ENCODE results near the gene ZCCHC18. TPM values are rescaled to one million over a fixed set of nuclear protein-coding genes. Genes with fewer than 3 reads are reported as not detected.
A peak's percentile ranks its signal among the peaks of the same experiment; 100 is the strongest.
"Not testable (repeated sequence)": the region's sequence is repeated elsewhere in the genome, so short reads cannot be mapped to it uniquely, and the experiment has no call there.

Gene ZCCHC18
- total RNA-seq, 1 donor from 2014 or later: 0.57 TPM

DNA sequence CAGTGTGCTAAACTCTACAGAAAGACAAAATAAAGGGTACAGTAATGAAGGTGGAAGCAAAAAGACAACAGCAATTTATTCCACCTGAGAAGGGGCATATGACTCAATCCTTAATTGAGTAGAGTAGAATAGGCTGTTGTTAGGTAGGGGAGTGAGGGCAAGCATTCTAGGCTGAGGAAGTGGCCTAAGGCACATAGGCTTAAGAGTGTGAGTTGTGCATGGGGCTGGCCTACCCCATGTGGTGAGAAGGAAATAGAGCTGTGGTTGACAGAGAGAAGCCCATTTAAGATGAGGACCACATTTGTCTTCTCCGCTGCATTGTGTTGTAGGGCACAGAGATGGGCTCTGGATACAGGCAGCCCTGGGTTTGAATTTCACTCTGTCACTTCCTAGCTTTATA, 3.4 kb upstream of the ZCCHC18 start:
- Mint-ChIP-seq H3K4me3 (no peak overlapping the region), H3K27me3 (ENCODE audit: insufficient read depth) (peaks cover 13% of the 10 kb centered on the region), H3K36me3 (ENCODE audit: low read depth) (no peaks in the 10 kb centered on the region), H3K4me1 (ENCODE audit: low read depth) (peaks cover 9% of the 10 kb centered on the region), H3K27ac (no peak overlapping the region), H3K9me3 (no peaks in the 10 kb centered on the region)
- intact Hi-C loops (cut with micrococcal nuclease): no loop called here
- no peak for DNase-seq (ENCODE audit: low spot score)

DNA sequence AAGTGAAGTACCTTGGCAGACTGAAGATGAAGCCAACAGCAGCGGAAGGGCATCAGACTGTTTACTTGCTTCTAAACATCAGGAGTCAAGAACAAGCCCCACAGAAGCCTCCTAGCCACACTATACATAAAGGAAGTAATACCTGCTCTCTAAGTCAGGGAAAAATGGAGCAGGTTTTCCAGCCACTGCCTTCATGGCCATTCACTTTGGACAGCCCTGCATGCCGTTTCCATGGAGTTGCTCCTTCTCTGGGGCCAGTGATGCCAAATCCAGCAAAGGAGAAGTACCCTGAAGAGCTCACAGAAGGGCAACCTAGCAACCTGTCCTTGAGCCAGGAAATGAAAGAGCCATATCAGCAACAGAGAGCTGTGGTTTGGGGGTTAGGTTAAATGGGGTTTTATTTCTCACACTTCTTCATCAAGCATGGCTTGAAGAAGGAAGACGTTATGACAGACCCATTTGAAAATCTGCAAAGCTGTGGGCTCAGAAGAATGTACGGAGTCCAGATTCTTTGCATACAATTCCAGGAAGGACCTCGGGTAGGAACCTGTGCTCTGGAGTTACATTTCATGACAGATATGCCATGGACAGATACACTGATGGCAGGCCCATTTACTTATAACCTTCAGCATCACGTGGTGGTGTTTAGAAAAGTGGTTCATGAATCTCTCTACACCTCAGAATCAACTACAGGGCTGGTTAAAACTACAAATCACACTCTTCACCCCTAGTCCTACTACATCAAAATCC, 1.7 kb upstream of the ZCCHC18 start:
- intact Hi-C loops (cut with micrococcal nuclease); H3K9me3 Mint-ChIP-seq; H3K36me3 Mint-ChIP-seq (ENCODE audit: low read depth); H3K4me1 Mint-ChIP-seq (ENCODE audit: low read depth); H3K4me3 Mint-ChIP-seq; DNase-seq (ENCODE audit: low spot score); H3K27ac Mint-ChIP-seq: not testable (repeated sequence)
- peaks cover 13% of the 10 kb centered on the region for H3K27me3 Mint-ChIP-seq (ENCODE audit: insufficient read depth)

DNA sequence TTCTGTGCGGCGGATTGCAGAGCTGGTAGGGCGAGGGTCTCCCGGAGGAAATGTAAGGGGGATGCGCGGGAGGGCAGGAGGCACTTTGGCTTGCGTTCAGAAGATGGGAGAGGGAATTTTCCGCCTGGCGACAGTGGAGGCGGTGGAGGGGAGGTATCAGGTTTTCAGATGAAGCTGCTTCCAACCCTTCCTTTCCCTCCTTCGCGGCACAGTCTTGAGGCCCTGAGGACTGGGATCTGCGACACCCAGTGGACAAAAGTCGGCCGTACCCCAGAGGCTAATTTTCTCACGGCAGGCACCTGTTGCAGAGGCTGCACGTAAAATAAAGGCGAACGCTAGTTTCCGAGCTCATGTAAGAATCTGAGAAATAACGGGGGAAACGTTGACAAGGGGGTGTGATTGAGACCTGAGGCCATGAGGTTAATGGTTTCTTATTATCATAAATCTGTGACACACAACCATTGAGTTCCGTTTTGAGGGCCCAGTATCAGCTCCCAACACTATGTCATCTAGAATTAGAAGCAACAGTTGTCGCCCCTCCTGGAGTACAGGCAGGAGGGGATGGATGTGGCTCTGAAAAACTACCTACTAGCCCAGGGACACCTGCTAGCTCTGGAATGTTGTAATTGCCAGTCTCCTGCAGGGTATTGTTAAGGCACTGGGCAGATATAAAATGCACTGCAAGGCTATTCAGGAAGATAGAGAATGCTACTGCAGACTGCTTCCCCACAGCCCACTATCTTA, 1.1 kb downstream of the ZCCHC18 start:
- intact Hi-C loops (cut with micrococcal nuclease): no loop called here
- peak; percentile 12 for DNase-seq (ENCODE audit: low spot score)
- Mint-ChIP-seq H3K27me3 (ENCODE audit: insufficient read depth) (peaks cover 8% of the 10 kb centered on the region), H3K4me3 (peak overlapping the region; percentile 83), H3K36me3 (ENCODE audit: low read depth) (no peaks in the 10 kb centered on the region), H3K27ac (no peak overlapping the region), H3K4me1 (ENCODE audit: low read depth) (peaks cover 19% of the 10 kb centered on the region), H3K9me3 (no peaks in the 10 kb centered on the region)

DNA sequence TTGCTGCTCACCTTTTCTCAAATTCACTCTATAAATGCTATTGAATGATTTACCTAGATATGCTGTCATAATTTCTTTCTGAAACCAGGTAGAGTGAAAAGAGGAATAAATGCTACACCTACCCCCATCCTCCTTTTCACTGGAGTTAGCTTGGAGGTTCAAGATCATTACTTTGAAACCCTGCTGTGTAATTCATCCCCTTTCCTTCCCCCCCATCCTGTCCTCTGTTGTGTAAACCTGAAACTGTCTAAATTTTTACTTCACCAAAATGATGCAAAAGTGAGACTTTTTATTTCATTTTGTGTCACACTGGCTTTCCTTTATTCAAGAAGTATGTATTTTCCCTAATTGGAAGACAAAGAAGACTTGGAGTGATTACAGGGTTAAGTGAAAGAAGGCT, 5.4 kb downstream of the ZCCHC18 start:
- DNase-seq (ENCODE audit: low spot score): no peak
- Mint-ChIP-seq H3K36me3 (ENCODE audit: low read depth) (no peaks in the 10 kb centered on the region), H3K27me3 (ENCODE audit: insufficient read depth) (peaks cover 8% of the 10 kb centered on the region), H3K4me1 (ENCODE audit: low read depth) (peaks cover 31% of the 10 kb centered on the region), H3K9me3 (no peaks in the 10 kb centered on the region), H3K4me3 (no peak overlapping the region), H3K27ac (no peak overlapping the region)
- intact Hi-C loops (cut with micrococcal nuclease): no loop called here

DNA sequence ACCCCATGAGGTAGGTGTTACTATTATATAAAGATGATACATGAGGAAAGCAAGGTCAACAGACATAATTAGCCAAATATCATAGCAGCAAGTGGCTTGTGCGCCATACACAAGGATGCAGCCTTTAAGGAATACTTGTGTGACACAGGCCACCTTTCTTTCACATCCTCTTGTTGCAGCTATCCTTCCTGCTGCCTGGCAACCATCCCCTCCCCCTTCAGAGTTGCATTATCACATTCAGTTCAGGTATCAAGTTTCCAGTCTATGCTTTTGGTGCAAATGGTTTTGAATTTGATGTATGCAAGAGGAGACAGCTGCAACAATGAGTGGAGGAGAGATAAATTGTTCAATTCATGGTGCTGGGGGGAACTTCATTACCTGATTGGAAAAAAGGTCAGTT, 6.4 kb downstream of the ZCCHC18 start:
- Mint-ChIP-seq H3K4me1 (ENCODE audit: low read depth) (peaks cover 30% of the 10 kb centered on the region), H3K27ac (no peak overlapping the region), H3K27me3 (ENCODE audit: insufficient read depth) (no peaks in the 10 kb centered on the region), H3K9me3 (no peaks in the 10 kb centered on the region), H3K36me3 (ENCODE audit: low read depth) (no peaks in the 10 kb centered on the region), H3K4me3 (no peak overlapping the region)
- no peak for DNase-seq (ENCODE audit: low spot score)
- intact Hi-C loops (cut with micrococcal nuclease): no loop called here

DNA sequence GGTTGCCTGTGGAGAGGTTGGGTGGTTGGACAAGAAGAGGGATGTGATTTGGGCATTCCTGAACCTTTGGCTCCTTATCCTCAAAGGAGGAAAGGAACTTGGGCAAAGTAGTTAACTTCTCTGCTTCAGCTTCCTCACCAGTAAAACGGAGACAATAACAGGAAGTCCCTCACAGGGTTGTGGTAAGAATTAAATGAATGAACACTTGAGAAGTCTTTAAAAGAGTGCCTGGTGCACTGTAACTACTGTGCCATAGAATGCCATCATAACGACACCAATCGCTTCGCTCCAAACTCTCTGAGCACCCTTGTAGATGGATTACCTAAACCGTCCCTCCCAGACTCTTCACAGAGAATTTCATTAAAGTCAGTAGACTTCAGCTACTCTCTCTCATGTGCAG, 10.5 kb downstream of the ZCCHC18 start:
- Mint-ChIP-seq H3K27me3 (ENCODE audit: insufficient read depth) (no peaks in the 10 kb centered on the region), H3K9me3 (no peaks in the 10 kb centered on the region), H3K27ac (no peak overlapping the region), H3K4me1 (ENCODE audit: low read depth) (peaks cover 25% of the 10 kb centered on the region), H3K36me3 (ENCODE audit: low read depth) (no peaks in the 10 kb centered on the region), H3K4me3 (no peak overlapping the region)
- intact Hi-C loops (cut with micrococcal nuclease): no loop called here
- DNase-seq (ENCODE audit: low spot score): no peak

DNA sequence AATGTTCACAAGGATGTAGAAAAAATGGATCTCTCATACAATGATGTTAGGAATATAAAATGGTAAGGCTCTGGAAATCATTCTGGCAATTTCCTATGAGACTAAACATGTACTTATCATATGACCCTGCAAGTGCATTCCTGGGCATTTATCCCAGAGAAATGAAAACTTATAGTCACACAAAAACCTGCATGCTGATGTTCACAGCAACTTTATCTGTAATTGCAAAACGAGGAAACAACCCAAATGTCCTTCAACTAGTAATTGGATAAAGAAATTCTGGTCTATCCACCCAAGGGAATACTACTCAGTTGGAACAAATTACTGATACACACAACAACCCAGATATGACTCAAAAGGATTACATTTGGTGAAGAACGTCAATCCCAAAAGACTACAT, 14.5 kb downstream of the ZCCHC18 start:
- Mint-ChIP-seq H3K27me3 (ENCODE audit: insufficient read depth) (no peaks in the 10 kb centered on the region), H3K4me3 (no peak overlapping the region), H3K4me1 (ENCODE audit: low read depth) (peaks cover 10% of the 10 kb centered on the region), H3K9me3 (no peaks in the 10 kb centered on the region), H3K27ac (no peak overlapping the region), H3K36me3 (ENCODE audit: low read depth) (peaks cover 5% of the 10 kb centered on the region)
- no peak for DNase-seq (ENCODE audit: low spot score)
- intact Hi-C loops (cut with micrococcal nuclease): no loop called here

DNA sequence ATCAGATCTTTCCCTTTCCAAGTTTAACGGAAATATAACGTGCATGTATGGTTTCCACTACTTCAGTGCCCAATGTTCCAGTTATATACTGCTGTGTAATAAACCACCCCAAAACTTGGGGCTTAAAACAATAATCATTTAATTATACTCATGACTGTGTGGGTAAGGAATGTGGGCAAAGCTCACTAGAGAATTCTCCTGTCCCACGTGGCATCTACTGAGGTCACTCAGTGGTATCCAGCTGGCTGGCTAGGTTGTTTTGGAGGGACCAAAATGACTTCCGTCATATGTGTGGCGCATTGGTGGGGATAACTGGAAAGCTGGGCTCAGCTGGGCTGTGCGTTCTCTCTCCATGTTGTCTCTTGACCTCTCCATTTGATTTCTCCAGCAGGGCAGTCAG, 18.5 kb downstream of the ZCCHC18 start:
- Mint-ChIP-seq H3K4me1 (ENCODE audit: low read depth) (peaks cover 19% of the 10 kb centered on the region), H3K9me3 (no peaks in the 10 kb centered on the region), H3K4me3 (no peak overlapping the region), H3K27ac (no peak overlapping the region), H3K27me3 (ENCODE audit: insufficient read depth) (no peaks in the 10 kb centered on the region), H3K36me3 (ENCODE audit: low read depth) (peaks cover 5% of the 10 kb centered on the region)
- DNase-seq (ENCODE audit: low spot score): no peak
- intact Hi-C loops (cut with micrococcal nuclease): no loop called here

DNA sequence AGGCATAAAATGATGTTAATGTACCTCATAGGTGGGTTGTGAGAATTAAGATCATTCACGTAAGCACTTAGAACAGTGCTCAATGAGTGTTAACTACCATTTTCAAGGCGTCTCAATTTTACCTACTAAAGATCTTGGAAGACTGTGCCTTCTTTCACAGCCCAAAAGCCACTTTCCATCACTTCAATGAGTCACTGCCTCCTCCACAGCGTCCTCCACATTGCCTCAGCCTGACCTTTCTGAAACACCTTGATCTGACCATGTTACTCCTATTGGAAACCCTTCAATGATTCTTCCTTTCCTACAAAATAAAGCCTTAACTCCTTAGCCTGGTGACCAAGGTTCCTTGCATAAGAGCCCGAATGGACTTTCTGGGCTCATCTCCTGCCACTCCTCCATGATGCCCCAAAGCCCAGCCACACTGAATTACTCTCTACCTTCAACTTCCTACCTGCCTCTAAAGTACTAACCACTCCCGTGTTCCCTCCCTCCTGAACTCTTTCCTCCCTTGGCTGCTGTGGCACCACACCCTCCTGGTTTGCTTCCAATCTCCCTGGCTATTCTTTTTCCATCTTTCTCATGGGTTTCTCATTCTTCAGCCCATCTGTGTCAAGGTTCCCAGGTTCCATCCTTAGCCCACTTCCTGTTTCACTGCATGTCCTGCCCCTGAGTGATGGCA, 22.4 kb downstream of the ZCCHC18 start:
- Mint-ChIP-seq H3K4me3 (no peak overlapping the region), H3K27ac (no peak overlapping the region), H3K4me1 (ENCODE audit: low read depth) (peaks cover 19% of the 10 kb centered on the region), H3K36me3 (ENCODE audit: low read depth) (peaks cover 5% of the 10 kb centered on the region), H3K9me3 (no peaks in the 10 kb centered on the region), H3K27me3 (ENCODE audit: insufficient read depth) (no peaks in the 10 kb centered on the region)
- DNase-seq (ENCODE audit: low spot score): no peak
- intact Hi-C loops (cut with micrococcal nuclease): no loop called here

DNA sequence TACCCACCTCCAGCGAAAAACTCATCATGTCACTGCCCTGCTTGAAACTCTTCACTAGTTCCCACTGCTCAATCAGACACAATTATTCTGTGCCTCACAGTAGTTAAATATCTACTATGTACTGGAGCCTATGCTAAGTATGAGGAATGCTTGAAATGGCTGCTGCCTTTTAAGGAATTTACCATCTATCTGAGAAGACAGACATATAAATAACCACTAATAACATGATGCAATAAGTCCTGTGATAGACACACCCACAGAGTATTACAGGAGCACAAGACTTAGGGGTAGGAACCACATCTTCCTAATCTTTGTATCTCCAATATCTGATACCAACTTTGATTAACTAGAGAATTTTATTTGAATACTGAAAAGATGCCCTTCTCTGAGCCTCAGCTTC, 23.4 kb downstream of the ZCCHC18 start:
- Mint-ChIP-seq H3K36me3 (ENCODE audit: low read depth) (peaks cover 1% of the 10 kb centered on the region), H3K27ac (no peak overlapping the region), H3K9me3 (no peaks in the 10 kb centered on the region), H3K27me3 (ENCODE audit: insufficient read depth) (no peaks in the 10 kb centered on the region), H3K4me1 (ENCODE audit: low read depth) (peaks cover 19% of the 10 kb centered on the region), H3K4me3 (no peak overlapping the region)
- DNase-seq (ENCODE audit: low spot score): no peak
- intact Hi-C loops (cut with micrococcal nuclease): loop anchor here (1.0 kb wide), 2 partner anchors 37 to 290 kb away; no protein-coding TSS in a partner anchor

DNA sequence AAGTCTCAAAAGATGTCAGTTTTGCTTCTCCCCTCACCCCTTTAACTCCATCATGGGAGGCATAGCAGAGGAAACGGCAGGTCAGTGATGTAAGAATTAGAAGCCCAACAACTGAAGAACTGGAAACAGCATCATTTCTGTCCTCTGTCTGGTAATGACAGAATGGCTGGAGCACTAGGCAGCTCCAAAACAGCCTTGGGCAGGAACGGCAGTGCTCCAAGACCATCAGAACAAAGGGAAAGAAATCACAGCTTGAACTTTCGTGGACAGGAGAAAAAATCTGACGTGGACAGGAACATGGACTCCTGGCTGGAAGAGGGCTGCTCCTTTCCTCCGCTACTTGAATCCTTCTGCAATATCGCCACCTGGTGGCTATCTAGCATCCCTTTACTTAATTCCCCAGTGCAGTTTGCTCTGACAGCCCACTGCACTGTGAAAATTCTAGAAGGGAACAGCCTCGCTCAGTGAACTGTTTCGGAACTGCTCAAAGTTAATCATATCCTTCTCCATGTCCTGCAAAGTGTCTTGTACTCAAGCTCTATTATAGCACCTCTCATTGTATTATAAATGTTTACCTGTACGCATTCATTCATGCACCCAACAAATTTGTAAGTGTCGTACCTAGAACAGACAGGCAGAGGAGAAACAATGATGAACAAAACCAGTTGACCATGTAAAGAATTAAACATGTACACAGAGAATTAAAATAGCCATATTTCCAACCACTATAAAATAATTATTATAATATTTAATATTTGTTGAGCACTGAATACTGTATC, 24.1 kb downstream of the ZCCHC18 start:
- Mint-ChIP-seq H3K27ac (no peak overlapping the region), H3K9me3 (no peaks in the 10 kb centered on the region), H3K27me3 (ENCODE audit: insufficient read depth) (no peaks in the 10 kb centered on the region), H3K36me3 (ENCODE audit: low read depth) (no peaks in the 10 kb centered on the region), H3K4me1 (ENCODE audit: low read depth) (peaks cover 19% of the 10 kb centered on the region), H3K4me3 (no peak overlapping the region)
- DNase-seq (ENCODE audit: low spot score): peak; percentile 11
- intact Hi-C loops (cut with micrococcal nuclease): loop anchor here (1.0 kb wide), 2 partner anchors 38 to 291 kb away; no protein-coding TSS in a partner anchor

DNA sequence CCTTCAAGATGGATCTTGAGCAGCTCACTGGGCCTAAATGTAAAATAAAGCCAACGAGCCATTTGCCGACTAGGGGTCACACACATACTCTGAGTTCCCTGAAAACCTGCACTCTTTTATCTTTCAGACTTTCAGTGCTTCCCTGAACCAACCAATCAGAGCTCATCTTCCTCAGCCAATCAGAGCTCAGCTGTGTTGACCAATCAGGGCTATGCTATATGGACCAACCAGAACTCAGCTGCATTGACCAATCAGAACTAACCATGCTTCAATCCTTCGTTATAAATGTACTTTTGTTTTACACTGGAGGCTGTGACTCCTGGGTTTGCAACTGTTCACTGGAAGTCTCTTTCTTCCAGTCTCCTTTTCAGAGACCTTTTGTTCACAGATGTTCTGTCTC, 25.2 kb downstream of the ZCCHC18 start:
- Mint-ChIP-seq H3K4me3 (no peak overlapping the region), H3K27me3 (ENCODE audit: insufficient read depth) (no peaks in the 10 kb centered on the region), H3K4me1 (ENCODE audit: low read depth) (peaks cover 19% of the 10 kb centered on the region), H3K9me3 (no peaks in the 10 kb centered on the region), H3K27ac (no peak overlapping the region), H3K36me3 (ENCODE audit: low read depth) (no peaks in the 10 kb centered on the region)
- intact Hi-C loops (cut with micrococcal nuclease): no loop called here
- no peak for DNase-seq (ENCODE audit: low spot score)

Data from activated T-helper 1 cell treated with anti-CD3 and anti-CD28 coated beads, Interleukin-12 subunit alpha, Interleukin-12 subunit beta, Interleukin-2, Interleukin-4 antibody, amounts not matched to agents 30 ng/mL and 10 ng/mL and 1 ng/mL, durations not matched to agents 14 hours and 24 hours and 36 hours (primary cell).